ENCODE data around the gene ACOT13.
"Not testable (repeated sequence)": the region's sequence is repeated elsewhere in the genome, so short reads cannot be mapped to it uniquely, and the experiment has no call there.

Gene ACOT13

DNA sequence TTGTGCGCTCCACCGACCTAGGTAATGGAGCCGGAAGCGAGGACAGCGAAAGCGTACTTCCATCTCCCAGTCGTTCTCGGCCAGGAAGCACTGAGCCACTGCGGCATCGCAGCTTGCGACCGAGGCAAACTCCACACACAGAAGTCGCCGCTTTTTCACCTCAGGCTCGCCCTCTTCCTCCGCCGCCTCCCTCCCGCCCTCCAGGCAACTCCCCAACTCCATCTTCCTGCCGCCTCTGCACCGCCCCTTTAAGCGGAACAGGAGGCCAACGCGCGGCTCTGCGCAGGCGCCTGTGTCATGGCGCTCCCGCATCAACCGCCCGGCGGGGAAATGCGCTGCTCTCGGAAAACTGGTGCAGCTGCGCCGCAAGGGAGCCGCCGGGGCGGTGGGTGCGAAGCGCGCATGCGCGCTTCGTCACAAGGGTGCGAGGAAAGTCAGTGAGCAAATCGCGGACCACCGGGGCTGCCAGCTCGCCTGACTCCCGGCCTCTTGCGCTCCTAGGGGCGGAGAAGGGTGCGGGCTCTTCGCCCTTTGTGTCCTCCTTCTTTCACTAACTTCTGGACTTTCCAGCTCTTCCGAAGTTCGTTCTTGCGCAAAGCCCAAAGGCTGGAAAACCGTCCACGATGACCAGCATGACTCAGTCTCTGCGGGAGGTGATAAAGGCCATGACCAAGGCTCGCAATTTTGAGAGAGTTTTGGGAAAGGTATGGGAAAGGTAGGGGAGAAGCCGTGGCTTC is at the start of gene ACOT13, which contains the start of gene TDP2:
ACOT13 (plus strand) TSS at position 437 of the 737 bp plus-strand sequence; CDS start at position 624, 187 bp downstream.
TDP2 (minus strand) TSS at position 259 of the 737 bp plus-strand sequence; CDS start at position 222, 37 bp downstream.
- DNase-seq (ENCODE audit: low read depth in 2 of 2) = peak; percentile 88 to 90

DNA sequence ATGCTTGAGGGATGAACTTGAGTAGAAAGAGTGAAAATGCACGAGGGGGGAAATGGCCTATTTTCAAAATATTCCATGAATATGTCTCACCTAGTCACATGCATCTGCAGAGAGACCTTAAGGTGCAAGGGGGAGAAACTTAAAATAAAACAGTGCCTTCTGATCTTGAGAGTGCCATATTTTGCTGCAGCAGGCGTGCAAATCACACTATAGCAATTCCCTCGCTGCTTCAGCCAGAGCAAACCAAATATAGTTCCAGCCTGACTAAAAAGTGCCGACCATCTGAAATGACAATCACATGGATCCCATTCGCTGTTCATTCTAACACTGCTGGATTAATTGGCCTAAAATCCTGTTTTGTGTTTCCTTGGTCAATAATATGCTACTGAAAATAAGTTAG is 47.2 kb upstream of the ACOT13 start:
- DNase-seq (ENCODE audit: low read depth in 2 of 2) = no peak

DNA sequence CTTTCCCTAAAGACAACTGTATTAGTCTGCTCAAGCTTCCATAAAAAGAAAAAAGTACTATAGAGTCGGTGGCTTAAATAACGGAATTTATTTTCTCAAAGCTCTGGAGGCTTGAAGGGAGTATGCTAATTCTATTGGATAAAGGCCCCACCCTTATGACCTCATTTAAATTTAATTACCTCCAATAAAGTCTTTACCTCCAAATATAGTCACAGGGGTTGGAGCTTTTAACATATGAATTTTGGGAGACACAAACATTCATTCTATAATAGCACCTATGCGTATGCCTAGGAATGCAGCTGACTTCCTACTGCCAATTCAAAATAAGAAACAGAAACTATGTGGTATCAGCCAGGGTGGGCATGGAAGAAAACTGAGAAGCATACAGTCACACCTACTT is 46.2 kb upstream of the ACOT13 start:
- no peak for DNase-seq (ENCODE audit: low read depth in 2 of 2)

DNA sequence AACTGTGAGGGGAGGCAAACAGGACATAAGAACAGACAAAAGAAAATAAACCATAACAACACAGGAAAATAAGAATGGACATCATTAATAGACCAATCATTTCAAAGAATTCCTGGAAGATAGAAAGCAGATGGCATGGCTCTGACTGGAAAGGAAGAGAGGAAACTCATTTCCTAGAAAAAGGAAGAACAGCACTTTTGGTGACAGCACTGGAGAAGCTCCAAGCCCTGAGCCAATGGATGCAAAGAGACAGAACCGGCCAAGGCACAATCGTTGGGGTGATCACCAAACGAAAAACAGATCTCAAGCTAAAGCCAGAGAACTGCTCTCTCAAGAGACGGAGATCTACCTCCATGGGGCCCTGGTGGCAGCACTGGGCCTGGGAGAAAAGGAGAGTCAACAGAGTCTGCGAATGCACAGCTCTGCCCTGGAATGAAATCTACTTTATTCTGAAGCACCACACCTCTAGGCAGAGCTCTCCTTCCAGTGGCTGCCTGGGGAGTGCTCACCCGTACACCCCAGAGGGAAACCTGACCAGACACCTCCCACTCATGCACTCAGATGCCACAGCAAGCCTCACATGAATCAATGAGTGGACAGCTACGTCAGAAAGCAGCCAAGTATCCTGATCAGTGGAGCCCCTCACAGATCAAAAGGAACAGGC is 45.1 kb upstream of the ACOT13 start:
- DNase-seq (ENCODE audit: low read depth in 2 of 2) = no peak

DNA sequence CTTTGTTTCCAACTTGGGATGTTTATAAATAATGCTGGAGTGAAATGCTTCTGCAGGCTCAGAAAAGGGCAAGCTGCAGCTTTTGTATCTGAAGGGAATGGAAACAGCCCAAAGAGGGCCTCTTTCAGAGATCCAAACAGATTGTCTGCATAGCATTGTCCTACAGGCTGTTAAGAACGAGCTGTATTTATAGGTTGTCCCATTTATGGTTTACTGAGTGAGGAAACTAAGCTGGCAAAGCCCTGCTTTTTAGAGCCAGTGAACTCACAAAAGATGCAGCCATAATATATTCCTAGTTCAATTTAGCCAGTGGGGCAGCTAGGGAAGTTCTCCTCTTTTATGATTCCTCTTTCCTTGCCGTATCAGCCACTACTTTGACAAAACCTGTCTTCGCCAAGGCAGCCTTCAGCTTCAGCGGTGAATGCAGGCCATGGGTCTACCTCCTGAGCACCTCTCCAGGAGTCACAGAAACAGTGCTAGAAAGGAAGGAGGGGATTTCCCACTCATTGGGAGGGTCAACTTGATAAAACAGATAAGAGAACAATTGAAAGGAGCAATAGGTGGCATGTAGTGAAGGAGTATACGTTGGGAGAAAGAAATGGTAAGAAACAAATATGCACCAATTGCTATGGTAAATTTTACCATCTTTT is 35.9 kb upstream of the ACOT13 start:
- no peak for DNase-seq (ENCODE audit: low read depth in 2 of 2)

DNA sequence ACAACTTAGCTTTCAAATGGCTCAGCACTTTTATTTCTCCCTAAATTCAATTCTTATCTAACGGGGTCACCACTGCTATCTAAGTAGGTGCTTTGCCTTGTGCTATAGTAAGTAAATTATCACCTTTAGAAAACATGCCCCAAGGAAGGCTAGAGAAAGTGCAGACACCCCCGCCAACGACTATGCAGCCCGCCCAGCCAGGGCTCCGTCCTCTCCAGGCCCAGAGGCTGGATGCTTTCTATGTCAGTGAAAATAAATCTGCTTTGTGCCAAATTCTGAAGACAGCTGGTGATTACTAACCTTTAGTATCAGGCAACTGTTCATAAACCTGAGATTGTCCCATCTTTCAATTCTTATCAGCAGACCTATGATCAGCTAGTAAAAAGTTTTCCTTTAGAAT is 35.2 kb upstream of the ACOT13 start:
- no peak for DNase-seq (ENCODE audit: low read depth in 2 of 2)

DNA sequence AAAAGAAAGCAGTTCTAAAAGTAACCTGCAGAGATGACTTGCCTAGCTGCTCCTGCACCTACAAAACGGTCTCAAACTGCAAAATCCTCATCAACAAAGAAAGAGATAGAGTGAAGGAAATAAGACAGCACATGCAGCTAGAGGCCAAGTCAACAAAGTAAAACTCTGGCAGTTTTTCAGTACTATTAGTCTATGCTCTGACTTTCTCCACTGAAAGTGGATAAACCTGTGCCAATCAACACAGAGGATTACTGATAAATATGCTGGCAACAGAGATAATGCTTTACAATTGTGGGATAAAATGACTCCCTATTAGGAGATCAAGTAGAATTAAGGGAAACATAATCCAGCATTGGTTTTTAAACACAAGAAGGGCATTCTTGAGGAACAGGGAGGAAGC is 34.3 kb upstream of the ACOT13 start:
- DNase-seq (ENCODE audit: low read depth in 2 of 2) = no peak

DNA sequence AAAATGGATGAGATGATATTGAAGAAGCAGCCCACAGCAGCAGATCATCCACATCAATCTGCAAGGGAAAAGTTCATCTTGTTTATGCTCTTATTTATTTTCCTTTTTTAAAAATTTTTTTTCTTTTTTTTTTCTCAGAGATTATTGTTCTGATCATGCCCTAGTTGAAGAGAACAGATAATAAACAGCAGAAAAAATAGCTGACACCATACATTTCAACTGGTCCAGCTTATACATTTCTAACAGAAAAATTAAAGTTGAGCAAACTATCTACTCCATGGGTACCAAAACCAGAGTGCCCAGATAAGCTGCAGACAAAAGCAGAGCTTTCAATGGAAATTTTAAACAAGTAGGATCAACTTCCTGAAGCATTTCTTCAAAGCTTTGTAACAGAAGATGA is 30.2 kb upstream of the ACOT13 start:
- DNase-seq (ENCODE audit: low read depth in 2 of 2) = no peak

DNA sequence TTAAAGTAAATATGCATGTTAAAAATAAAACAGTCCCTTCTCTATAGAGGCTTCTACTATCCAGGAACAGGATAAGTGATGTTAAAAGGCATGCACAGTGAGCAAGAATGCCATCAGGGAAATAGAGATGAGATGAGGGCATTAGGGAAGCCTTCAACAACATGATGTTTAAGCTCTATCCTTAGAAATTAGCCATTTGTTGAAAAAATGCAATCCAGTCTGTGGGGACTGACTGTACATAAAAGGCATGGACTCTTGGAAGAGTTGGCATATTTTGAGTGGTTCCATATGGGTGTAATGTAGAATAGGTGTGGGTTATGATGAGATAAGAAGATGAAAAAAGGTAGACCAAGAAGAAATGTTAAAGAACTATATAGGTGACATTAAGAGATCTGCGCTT is 26.7 kb upstream of the ACOT13 start:
- no peak for DNase-seq (ENCODE audit: low read depth in 2 of 2)

DNA sequence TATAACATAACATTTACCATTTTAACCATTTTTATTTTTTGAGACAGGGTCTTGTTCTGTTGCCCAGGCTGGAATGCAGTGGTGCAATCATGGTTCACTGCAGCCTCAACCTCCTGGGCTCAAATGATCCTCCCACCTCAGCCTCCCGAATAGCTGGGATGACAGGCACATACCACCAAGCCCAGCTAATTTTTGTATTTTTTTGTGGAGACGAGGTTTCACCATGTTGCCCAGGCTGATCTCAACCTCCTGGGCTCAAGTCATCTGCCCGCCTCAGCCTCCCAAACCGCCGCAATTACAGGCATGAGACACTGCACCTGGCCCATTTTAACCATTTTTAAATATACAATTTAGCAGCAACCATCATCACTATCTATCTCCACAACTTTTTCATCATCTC is 26.2 kb upstream of the ACOT13 start:
- DNase-seq (ENCODE audit: low read depth in 2 of 2) = not testable (repeated sequence)

DNA sequence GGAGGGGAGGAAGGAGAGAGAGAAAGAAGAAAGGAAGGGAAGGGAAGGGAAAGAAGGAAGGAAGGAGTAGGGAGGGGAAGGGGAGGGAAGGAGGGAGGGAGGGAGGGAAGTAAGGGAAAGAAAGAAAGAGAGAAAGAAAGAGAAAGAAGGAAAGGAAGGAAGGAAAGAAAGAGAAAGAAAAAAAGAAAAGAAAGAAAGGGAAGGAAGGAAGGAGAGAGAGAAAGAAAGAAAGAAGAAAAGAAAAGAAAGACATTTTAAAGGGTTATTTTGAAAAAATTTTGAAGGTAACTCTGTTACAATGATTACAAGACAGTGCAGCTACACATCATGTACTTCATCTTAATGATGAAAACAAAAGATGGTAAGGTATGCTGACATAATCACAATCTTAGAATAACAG is 24.8 kb upstream of the ACOT13 start:
- no peak for DNase-seq (ENCODE audit: low read depth in 2 of 2)

DNA sequence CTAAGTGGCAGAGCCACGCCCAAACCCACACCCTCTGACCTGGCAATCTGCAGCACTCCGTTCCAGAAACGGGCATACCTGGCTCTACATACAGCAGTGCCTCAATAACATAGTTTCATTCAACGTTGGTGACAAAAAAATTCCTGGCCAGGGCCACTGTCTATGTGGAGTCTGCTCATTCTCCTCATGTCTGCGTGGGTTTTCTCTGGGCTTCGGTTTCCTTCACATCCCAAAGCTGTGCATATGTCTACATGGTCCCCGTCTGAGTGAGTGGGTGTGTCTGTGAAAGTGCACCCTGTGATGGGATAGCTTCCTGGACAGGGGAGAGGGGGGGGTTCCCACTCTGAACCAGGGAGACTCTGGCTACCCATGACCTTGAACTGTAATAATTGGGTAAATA is 23.0 kb upstream of the ACOT13 start:
- DNase-seq (ENCODE audit: low read depth in 2 of 2) = no peak

DNA sequence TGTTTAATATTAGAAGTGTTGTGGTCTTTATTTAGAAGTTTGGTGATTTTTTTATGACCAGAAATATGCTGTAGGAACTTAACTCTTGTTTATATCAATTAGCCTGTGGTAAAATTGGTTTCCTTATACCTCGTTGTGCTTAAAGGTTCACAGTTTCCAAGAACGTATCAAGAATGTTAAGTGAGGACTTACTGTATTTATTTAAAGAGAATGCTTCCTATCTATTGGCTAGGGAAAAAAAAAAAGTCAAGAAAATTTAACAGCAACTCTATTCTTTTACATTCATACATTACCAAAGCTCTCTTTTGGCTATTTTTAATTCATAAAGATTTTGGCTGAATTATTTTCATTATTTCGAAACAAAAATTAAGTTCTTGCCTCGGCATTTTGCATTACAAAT is 22.5 kb upstream of the ACOT13 start:
- DNase-seq (ENCODE audit: low read depth in 2 of 2) = no peak

DNA sequence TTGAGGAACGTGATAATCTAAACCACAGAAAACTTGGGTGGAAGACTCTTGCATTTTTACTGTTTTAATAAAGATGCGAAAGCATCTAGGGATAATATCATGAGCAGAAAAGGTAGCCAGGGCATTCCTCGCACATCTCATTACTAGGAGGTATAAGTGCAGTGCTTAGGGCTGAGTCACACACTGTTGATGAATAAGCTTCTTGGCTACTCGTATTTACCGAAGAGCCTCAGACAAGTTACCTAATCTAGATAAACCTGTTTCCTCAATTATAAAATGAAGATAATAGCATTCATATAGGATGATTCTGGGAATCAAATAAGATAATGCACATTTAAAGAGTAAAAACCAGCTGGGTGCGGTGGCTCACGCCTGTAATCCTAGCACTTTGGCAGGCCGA is 20.1 kb upstream of the ACOT13 start:
- no peak for DNase-seq (ENCODE audit: low read depth in 2 of 2)

DNA sequence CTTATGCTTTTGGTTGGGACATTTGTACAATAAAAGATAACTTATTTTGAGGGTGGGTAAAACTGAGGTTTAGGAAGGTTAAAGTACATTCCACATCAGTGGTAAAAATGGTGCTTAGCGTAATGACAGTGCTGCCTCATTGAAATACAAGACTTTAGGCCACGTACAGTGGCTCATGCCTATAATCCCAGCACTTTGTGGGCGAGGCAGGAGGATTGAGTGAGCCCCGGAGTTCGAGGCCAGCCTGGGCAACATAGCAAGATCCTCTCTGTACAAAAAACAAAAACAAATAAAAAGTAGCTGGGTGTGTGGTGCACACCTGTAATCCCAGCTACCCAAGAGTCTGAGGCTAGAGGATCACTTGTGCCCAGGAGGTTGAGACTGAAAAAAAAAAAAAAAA is 18.6 kb upstream of the ACOT13 start:
- DNase-seq (ENCODE audit: low read depth in 2 of 2) = no peak

DNA sequence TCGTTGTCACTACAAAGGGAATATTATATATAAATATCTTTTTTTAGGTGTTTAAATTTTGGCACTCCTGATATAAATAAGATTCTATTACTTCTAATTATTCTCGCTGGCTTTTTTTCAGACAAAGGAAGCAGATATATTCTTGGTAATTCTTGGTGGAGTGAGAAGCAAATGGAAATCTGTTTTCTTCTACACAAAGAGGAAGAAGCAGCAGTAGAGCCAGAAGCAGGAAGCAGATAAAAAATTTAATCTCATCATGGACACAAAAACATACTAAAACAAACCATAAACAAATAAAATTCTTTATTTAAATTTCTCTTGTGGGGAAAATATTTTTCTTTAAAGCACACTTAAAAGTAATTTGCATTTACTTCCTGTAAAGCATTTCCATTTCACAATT is 17.2 kb upstream of the ACOT13 start:
- no peak for DNase-seq (ENCODE audit: low read depth in 2 of 2)

DNA sequence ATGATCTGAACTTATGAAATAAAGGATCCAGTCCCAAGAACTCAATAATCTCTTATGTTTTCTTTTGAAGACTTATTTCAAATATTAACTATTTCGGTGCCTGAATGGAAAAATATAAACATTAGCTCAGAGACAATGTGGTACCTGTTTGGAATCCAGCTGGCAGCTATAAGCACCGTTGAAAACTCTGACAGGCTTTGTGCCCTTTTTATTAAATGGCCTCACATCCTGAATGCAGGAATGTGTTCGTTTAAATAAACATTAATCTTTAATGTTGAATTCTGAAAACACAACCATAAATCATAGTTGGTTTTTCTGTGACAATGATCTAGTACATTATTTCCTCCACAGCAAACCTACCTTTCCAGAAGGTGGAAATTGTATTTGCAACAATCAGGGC is 16.5 kb upstream of the ACOT13 start:
- no peak for DNase-seq (ENCODE audit: low read depth in 2 of 2)

DNA sequence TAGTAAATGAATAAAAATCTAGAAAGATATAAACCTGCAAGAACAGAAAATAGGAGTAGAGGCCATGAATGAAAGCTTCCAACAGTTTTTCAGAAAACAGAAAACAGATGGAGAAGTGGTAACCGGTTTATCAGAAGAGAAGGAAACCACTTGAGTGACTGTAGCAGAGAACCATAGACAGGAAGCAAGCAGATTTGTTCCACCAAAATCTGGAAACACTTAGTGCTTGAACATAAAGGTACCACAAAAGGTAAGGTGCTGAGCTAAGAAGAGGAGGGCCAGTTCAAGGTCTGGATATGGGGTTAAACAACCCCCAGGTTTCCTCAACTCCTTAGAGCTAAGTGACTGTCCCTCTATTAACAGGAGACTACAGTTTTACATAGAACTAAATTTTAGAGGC is 11.7 kb upstream of the ACOT13 start:
- no peak for DNase-seq (ENCODE audit: low read depth in 2 of 2)

DNA sequence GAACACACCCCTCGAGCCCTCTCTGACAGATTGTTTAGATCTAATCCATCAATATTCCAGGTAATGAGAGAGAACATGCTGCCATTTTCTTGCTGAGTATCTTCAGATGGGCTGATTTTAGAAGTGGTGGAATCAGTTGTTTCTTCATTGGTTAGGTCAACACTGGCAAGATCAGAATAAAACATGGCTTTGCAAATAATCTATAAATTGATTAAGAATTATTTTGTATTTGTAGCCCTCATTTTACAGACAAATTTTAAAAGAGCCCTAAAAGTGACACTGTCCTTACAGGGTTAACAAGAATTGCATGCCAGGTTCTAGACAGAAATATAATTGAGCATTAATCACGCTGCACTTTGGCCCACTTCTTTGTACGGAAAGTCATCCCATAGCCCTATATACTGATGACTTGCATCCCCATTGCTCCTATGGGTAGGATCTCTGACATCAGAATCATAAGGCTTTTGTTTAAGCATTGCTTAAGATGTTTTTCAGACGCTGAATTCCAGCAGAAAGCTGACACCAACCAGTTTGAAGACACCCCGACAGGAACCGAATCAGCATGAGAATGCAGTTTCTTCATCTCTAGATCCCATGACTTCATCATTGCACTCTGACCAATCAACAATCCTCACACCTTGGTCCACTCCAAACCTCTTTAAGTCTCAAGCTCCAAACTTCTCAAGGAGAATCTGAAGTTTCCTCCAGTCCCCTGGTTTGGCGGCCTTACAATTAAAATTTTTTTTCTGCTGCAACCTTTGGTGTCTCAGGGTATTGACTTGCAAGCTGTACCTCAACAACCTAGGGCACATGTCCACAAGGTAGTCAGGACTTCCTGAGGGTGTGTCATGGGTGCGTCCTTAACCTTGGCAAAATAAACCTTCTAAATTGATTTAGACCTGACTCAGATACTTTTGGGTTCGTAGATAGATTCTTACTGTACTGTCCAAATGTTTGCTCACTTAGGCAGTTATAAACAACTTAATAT is 8.0 kb upstream of the ACOT13 start:
- no peak for DNase-seq (ENCODE audit: low read depth in 2 of 2)

DNA sequence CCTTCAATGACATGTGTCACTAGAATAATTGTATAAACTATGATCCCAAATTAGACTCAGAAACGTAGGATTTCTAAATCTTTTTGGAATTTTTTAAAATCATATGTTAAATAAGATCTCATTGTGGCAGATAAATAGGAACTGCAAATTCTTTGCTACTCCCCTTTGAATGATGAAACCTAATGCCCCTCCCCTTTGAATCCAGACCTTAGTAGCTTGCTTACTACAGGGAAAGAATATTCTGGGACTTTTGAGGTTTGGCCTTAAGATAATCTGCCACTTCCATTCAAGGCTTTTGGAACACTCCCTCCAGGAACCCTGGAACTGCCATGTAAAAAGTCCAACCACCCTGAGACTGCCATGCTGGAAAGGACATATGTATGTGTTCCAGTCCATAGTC is 7.3 kb upstream of the ACOT13 start:
- DNase-seq (ENCODE audit: low read depth in 2 of 2) = no peak

DNA sequence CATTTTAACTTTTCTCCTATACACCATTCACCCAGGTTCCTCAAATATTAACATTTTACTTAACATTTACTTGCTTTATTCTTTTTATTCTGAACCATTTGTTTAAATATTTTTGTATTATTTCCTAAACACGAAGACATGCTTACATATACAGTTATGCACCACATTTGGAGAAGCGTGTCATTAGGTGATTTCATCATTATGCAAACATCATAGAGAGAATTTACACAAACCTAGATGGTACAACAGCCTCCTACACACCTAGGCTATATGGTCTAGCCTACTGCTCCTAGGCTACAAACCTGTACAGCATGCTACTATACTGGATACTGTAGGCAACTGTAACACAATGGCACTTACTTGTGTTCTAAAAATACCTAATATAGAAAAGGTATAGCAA is 6.8 kb upstream of the ACOT13 start:
- DNase-seq (ENCODE audit: low read depth in 2 of 2) = no peak

DNA sequence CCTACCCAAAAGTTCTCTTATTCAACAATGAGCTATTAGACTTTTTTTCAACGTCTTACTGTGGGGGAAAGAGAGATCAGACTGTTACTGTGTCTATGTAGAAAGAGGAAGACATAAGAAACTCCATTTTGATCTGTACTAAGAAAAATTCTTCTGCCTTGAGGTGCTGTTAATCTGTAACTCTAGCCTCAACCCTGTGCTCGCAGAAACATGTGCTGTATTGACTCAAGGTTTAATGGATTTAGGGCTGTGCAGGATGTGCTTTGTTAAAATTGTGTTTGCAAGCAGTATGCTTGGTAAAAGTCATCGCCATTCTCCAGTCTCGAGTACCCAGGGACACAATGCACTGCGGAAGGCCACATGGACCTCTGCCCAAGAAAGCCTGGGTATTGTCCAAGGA is 5.1 kb upstream of the ACOT13 start:
- not testable (repeated sequence) for DNase-seq (ENCODE audit: low read depth in 2 of 2)

All from activated CD4-positive, alpha-beta T cell treated with anti-CD3 and anti-CD28 coated beads for 24 hours (primary cell).